GM19467 (cell line): ENCODE measurements around the gene CEP55.
A peak's percentile ranks its signal among the peaks of the same experiment; 100 is the strongest.
"Not testable (repeated sequence)": the region's sequence is repeated elsewhere in the genome, so short reads cannot be mapped to it uniquely, and the experiment has no call there.

Experiments
- ATAC-seq: cut with Tn5 transposase; IDR thresholded peaks from one replicate; pipeline ENCODE4 v1.9.1; 2021; ENCODE audit warnings: mild to moderate bottlenecking, moderate library complexity; ENCODE audit not compliant: unreplicated experiment

The CEP55 gene

GRCh38 chr10:93505075-93505474 is 8.7 kb downstream of the CEP55 start:
- no peak for ATAC-seq

- no peak for ATAC-seq
These were observed 13.4 kb downstream of the CEP55 start for GRCh38 chr10:93509816-93510215.

GRCh38 chr10:93512565-93512964 is 16.2 kb downstream of the CEP55 start:
- ATAC-seq, result no peak

GRCh38 chr10:93513091-93513490 is 16.7 kb downstream of the CEP55 start:
- ATAC-seq, result no peak

GRCh38 chr10:93514521-93514920 is 18.1 kb downstream of the CEP55 start:
- ATAC-seq, result no peak

- no peak for ATAC-seq
These were observed 18.9 kb downstream of the CEP55 start for GRCh38 chr10:93515071-93516005.

- no peak for ATAC-seq
These were observed 19.6 kb downstream of the CEP55 start for GRCh38 chr10:93516006-93516380.

- no peak for ATAC-seq
These were observed 22.1 kb downstream of the CEP55 start for GRCh38 chr10:93518531-93518930.

- no peak for ATAC-seq
These were observed 38.9 kb downstream of the CEP55 start for GRCh38 chr10:93535293-93535692.

GRCh38 chr10:93540871-93541270 is 44.5 kb downstream of the CEP55 start:
- not testable (repeated sequence) for ATAC-seq

GRCh38 chr10:93541402-93542357 is 45.3 kb downstream of the CEP55 start:
- ATAC-seq, result no peak

- ATAC-seq, result no peak
These were observed 46.0 kb downstream of the CEP55 start for GRCh38 chr10:93542358-93542791.

GRCh38 chr10:93546995-93547394 is 50.6 kb downstream of the CEP55 start:
- not testable (repeated sequence) for ATAC-seq

- ATAC-seq, result no peak
These were observed 51.1 kb downstream of the CEP55 start for GRCh38 chr10:93547522-93547921.

- ATAC-seq, result no peak
These were observed 52.1 kb downstream of the CEP55 start for GRCh38 chr10:93548376-93549071.

GRCh38 chr10:93550606-93551005 is 54.2 kb downstream of the CEP55 start:
- ATAC-seq, result no peak

- no peak for ATAC-seq
These were observed 56.4 kb downstream of the CEP55 start for GRCh38 chr10:93552780-93553179.

GRCh38 chr10:93553482-93554315 is 57.3 kb downstream of the CEP55 start:
- ATAC-seq, result no peak

- no peak for ATAC-seq
These were observed 57.9 kb downstream of the CEP55 start for GRCh38 chr10:93554316-93554663.

GRCh38 chr10:93554760-93555432 is 58.5 kb downstream of the CEP55 start:
- peak; percentile 71 for ATAC-seq
